Amniotic stem cell (primary cell): ENCODE measurements around the gene TRRAP.

Experiments used
- DNase-seq: peaks from one replicate; lab custom pipeline; 2025; lab: John Stamatoyannopoulos, UW

The TRRAP gene

DNA sequence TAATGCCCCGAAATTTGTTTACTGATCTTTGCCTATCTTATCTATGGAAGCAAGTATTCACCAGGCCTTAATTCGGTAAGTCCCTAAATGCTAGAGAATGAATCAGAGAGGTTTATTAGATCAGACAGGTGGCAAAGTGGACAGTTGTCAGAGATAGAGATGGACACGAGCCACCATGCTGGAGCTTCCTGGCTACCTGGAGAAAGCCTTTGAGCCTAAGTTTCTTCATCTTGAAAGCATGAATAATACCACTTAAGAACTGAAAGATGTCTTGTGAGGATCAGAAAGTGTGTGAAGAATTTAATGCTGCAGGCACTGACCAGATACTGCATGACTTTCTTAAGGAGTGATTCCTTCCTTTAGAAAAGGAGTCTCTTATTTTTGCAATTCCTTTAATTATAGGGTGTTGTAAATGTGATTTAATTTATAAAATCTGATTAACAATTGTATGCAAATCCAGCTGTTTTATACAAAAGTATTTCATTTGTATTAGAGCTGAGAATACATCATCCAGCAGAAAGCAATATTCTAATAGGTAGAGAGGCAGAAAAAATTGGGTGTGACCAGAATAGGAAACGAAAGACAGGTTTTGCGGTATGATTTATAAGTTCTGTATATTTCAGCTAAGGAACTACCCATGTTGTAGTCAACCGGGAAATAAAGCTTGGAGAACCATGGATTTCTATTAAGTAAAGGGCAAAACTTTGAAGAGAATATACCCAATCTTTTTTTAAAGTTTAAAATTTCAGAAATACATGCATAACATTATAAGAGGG lies 182.9 kb downstream of the TRRAP start:
- DNase-seq = no peak
